Ovary (tissue), 3 donors: ENCODE results near the gene SKIC8.

Experiments used
- EP300 ChIP-seq: sonication (generic); formaldehyde crosslinking; IDR thresholded peaks from one replicate; pipeline ENCODE4 v1.6.1; 2017; ENCODE audit warnings: antibody characterized with exemption
- POLR2A ChIP-seq: fragments of 450-650 bp; IDR thresholded peaks from one replicate; pipeline ENCODE4 v1.6.1; 2017; ENCODE audit warnings: antibody characterized with exemption, mild to moderate bottlenecking, moderate library complexity
- TF ChIP-seq, protein P1 (sequence below), 3 donors: fragments of 450-650 bp in 2 of 3; fragments of 200-600 bp in 1 of 3; IDR thresholded peaks; one replicate each; pipeline versions ENCODE4 v1.5.1 to v1.8.0; 2016 to 2022; ENCODE audit warnings: antibody characterized with exemption in 3 of 3, mild to moderate bottlenecking in 1 of 3
- donor health status: DM: no; HTN: no; CAD: no.

DNA sequence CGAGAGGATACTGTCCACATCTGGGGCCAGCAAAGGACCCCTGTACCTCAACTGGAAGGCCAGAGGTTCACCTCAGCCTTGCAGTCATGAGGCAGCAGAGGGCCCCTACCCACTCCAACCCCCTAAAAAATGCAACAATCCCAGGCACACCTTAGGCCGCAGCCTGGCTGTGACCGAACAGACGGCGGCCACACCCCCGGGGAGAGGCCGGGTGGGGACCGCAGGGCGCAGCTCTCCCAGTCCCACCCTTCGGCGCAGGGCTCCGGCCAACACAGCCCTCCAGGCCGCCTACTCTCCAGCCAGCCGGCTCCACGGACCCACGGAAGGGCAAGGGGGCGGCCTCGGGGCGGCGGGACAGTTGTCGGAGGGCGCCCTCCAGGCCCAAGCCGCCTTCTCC, 35.5 kb downstream of the SKIC8 start:
- TF ChIP-seq, protein P1, sequence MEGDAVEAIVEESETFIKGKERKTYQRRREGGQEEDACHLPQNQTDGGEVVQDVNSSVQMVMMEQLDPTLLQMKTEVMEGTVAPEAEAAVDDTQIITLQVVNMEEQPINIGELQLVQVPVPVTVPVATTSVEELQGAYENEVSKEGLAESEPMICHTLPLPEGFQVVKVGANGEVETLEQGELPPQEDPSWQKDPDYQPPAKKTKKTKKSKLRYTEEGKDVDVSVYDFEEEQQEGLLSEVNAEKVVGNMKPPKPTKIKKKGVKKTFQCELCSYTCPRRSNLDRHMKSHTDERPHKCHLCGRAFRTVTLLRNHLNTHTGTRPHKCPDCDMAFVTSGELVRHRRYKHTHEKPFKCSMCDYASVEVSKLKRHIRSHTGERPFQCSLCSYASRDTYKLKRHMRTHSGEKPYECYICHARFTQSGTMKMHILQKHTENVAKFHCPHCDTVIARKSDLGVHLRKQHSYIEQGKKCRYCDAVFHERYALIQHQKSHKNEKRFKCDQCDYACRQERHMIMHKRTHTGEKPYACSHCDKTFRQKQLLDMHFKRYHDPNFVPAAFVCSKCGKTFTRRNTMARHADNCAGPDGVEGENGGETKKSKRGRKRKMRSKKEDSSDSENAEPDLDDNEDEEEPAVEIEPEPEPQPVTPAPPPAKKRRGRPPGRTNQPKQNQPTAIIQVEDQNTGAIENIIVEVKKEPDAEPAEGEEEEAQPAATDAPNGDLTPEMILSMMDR (IDR thresholded peaks at IDR 0.05), result no peak
- TF ChIP-seq POLR2A (no peak), EP300 (no peak)
